Small intestine (tissue), 7 donors: ENCODE data around the gene KBTBD13. TPM values are rescaled to one million over a fixed set of nuclear protein-coding genes. Genes with fewer than 3 reads are reported as not detected.

Experiments used
- DNase-seq, 2 donors: peaks; one replicate each; pipeline versions ENCODE4 v3.0.0 to v3.0.0-alpha.2; 2013
- FAIRE-seq: peaks from 2 replicates; lab custom pipeline; 2012; peaks lifted over from hg19 to GRCh38; lab: Jason Lieb, UNC
- H3K27ac ChIP-seq, 3 donors: one replicate each; pipeline ENCODE4 v1.5.1; 2013; ENCODE audit warnings: low read length in 2 of 3, mild to moderate bottlenecking in 2 of 3, control low read depth in 1 of 3, inconsistent platforms in 1 of 3, low read depth in 1 of 3, moderate library complexity in 1 of 3
- H3K27me3 ChIP-seq, 3 donors: one replicate each; pipeline ENCODE4 v1.6.1; 2013; ENCODE audit warnings: low read length in 3 of 3, inconsistent platforms in 1 of 3; ENCODE audit not compliant: control insufficient read depth in 3 of 3, insufficient read depth in 3 of 3
- H3K36me3 ChIP-seq, 3 donors: one replicate each; pipeline ENCODE4 v1.6.1; 2013; ENCODE audit warnings: low read length in 3 of 3, inconsistent platforms in 1 of 3, low read depth in 1 of 3, mild to moderate bottlenecking in 1 of 3, moderate library complexity in 1 of 3; ENCODE audit not compliant: control insufficient read depth in 3 of 3, insufficient read depth in 2 of 3
- H3K4me1 ChIP-seq, 3 donors: one replicate each; pipeline ENCODE4 v1.6.1; 2013; ENCODE audit warnings: low read length in 2 of 3, inconsistent platforms in 1 of 3, low read depth in 1 of 3, mild to moderate bottlenecking in 1 of 3, moderate library complexity in 1 of 3; ENCODE audit not compliant: control insufficient read depth in 3 of 3, insufficient read depth in 2 of 3
- H3K4me3 ChIP-seq, 3 donors: one replicate each; pipeline ENCODE4 v1.5.1; 2013; ENCODE audit warnings: low read length in 3 of 3, control low read depth in 1 of 3, inconsistent platforms in 1 of 3, low read depth in 1 of 3, mild to moderate bottlenecking in 1 of 3, moderate library complexity in 1 of 3
- H3K9me3 ChIP-seq, 2 donors: one replicate each; pipeline ENCODE4 v1.6.1; 2013; ENCODE audit warnings: low read depth in 1 of 2, low read length in 1 of 2; ENCODE audit not compliant: control insufficient read depth in 2 of 2, insufficient read depth in 1 of 2
- WGBS, 3 donors: extraction: QIAGEN DNeasy Blood & Tissue Kit; methylation state at CpG; one replicate each; pipeline ENCODE4 v1.1.7; 2013; 5-methylcytosine and 5-hydroxymethylcytosine counted together
- polyA plus RNA-seq, 4 donors: library from polyadenylated mRNA; stranded (reverse) in 3 of 4; unstranded in 1 of 4; fragments of 200-250 nt in 3 of 4; fragments of 120-200 nt in 1 of 4; gene quantifications; one replicate each; pipeline versions ENCODE4 v1.2.1 to v1.2.3, GENCODE V29; 2013
- donor health status: healthy with polysubstance abuse.
- donor health status: control.
- donor health status: control.
- donor health status: Bipolar disorder and iron deficiency.
- donor health status: healthy.

The KBTBD13 gene
- polyA plus RNA-seq, 4 donors: 0.03 TPM; not detected in 2

DNA sequence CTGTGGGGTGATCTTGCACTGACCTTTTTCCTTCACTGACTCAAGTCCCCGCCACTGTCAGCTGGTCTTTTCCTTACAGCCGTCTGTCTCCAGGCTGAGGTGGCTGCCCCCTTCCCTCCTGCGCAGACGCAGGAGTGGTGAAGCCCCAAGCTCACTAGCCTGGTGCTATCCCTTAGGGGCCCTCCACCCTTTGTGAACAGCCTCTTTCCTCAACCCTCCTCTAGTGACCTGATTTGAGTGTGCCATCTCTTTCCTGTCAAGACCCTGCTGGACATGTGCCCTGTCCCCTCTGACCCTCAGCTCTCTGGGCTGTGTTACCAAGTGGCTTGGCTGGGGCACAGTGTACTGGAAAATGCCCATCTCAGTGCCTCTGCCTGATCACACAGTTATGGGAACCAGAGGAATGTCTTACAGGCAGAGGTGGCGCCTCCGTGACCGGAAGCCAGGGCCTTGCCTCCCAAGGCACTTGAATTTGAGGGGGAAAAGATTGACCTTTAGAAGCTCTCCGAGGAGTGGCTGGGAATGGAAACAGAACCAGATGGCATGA lies 8.7 kb downstream of the KBTBD13 start:
- H3K27ac ChIP-seq: no peak overlapping the region
- no peak for FAIRE-seq
- 78 to 84% (median 79%) methylated on average over 8 of the region's 8 CpGs for WGBS, 3 donors
- peaks cover 0 to 4% (median 0%) of the 10 kb centered on the region in 3 donors for H3K27me3 ChIP-seq
- H3K4me1 ChIP-seq: peaks cover 0 to 70% (median 21%) of the 10 kb centered on the region in 3 donors
- H3K4me3 ChIP-seq: no peak overlapping the region
- no peak for DNase-seq
- H3K36me3 ChIP-seq: peaks cover 0 to 1% (median 0%) of the 10 kb centered on the region in 3 donors
- no peaks in the 10 kb centered on the region for H3K9me3 ChIP-seq

DNA sequence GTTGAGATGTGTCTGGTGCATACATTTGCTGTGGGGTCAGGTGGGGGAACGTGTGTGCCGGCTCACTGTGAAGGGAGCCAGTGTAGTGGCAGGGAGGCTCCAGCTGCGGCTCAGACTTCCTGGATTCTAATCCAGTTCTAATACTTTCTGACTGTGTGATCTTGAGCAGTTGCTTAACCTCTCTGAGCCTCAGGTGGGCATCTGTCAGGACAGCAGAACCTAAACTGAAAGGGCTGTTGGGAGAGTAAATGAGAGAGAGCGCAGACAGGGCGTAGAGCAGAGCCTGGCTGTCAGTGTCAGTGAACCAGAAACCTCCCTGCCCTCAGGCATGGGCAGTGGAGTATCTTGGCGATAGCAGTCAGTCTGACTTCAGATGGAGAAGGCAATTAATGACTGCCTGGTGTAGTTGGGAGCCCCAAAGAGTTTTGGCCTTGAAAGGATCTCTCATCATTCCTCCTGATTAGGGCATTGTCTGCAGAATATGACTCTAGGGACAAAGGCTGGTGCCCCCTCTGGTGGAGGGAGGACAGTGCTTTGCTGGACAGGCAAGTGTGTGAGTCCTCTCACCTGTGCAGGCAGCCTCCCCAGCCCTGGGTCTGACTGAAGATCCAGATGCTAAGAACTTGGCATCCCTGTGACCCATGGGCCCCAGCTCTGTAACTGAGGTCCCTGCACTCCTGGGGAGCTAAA lies 9.6 kb downstream of the KBTBD13 start:
- H3K4me1 ChIP-seq: peaks cover 0 to 74% (median 21%) of the 10 kb centered on the region in 3 donors
- H3K36me3 ChIP-seq: peaks cover 0 to 4% (median 0%) of the 10 kb centered on the region in 3 donors
- H3K27me3 ChIP-seq: peaks cover 0 to 4% (median 0%) of the 10 kb centered on the region in 3 donors
- H3K4me3 ChIP-seq: no peak overlapping the region
- WGBS, 3 donors: 85 to 91% (median 87%) methylated on average over 6 of the region's 6 CpGs
- no peak overlapping the region for H3K27ac ChIP-seq
- no peak for FAIRE-seq
- DNase-seq: peak; percentile 46 to 63
- H3K9me3 ChIP-seq: no peaks in the 10 kb centered on the region

DNA sequence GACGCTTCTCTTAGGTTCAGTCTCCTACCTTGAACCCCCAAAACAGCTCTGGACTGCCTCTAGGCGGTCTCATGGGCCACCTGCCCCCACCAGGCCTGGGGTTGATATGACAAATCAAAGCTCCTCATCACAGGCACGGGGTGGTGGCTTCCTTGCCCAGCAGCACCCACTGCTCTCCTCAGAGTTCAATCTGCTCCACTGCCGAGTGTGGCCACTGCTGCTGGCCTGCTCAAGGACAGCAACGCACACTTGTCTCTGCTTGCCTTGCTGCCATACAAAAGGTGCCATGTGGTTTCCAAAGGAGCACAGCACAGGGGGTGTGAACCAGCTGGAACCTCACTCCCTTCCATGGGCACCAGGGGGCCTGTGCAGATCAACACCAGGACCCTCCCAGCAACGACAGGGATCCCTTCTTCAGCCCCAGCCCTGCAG lies 10.2 kb downstream of the KBTBD13 start:
- peaks cover 0 to 4% (median 0%) of the 10 kb centered on the region in 3 donors for H3K36me3 ChIP-seq
- H3K4me3 ChIP-seq: no peak overlapping the region
- peaks cover 0 to under 1% (median 0%) of the 10 kb centered on the region in 3 donors for H3K27me3 ChIP-seq
- peaks cover 0 to 73% (median 21%) of the 10 kb centered on the region in 3 donors for H3K4me1 ChIP-seq
- DNase-seq: no peak
- no peaks in the 10 kb centered on the region for H3K9me3 ChIP-seq
- peak overlapping the region in 1 of 3 donors; percentile 91 for H3K27ac ChIP-seq
- no peak for FAIRE-seq
- 62 to 73% (median 71%) methylated on average over 6 of the region's 6 CpGs for WGBS, 3 donors

DNA sequence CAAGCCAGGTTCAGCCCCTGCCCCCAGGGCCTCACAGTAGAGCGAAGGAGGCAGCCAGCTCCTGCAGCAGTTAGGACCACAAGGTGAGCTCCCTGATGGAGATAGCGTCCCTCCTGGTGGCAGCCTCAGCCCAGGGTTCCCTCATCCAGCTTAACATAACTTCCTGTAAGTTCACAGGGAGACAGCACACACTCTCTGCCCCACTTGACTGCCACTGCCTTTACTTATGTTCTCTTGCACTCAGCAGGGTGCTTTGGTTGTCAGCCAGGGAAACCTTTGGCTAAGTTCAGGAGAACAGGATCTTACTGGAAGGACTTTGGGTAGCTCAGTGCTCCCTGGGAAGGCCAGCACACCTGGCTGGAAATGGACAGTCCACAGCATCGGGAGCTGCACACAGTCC lies 10.9 kb downstream of the KBTBD13 start:
- Histone ChIP-seq H3K36me3 (peaks cover 0 to 4% (median 0%) of the 10 kb centered on the region in 3 donors), H3K27ac (peak overlapping the region; percentile 41 to 96 (median 91)), H3K4me1 (peaks cover 0 to 71% (median 21%) of the 10 kb centered on the region in 3 donors), H3K9me3 (no peaks in the 10 kb centered on the region), H3K27me3 (no peaks in the 10 kb centered on the region), H3K4me3 (no peak overlapping the region)
- FAIRE-seq (no peak), DNase-seq (peak; percentile 28 to 32)
- 83 to 88% (median 83%) methylated on average over 3 of the region's 3 CpGs for WGBS, 3 donors

DNA sequence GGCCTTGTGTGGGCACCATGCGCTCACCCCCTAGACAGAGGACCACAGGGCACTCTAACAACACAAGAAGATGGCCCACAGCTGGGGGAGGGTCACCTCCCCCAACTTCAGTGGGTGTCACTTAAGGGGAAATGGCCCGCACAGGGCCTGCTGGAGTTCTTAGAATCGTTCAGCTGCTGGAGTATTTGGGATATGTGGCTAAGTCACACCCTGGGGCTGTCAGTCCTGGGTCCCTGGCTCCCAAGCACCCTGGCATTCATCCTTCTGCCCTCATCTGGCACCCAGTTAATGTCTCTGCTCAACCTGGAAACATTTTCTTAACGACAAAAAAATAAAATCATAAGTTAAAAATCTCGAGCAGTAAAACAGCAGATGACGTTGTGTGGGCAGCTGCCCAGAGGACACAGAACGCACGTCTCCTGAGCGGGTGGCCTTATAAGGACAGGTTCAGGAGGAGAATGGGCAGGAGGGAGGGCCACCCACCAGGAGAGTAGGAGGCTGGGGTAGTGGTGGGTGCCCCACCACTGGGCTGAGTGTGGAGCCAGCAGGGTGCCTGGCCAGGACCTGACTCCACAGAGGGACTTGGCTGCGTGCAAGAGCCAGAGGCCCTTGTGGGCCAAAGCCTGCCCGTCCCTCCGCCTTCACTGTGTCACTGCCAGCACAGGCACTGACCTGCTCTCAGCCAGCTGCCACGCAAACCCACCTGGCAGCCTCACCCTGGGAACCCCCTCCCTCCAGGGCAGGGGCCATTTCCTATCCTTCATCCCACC lies 11.5 kb downstream of the KBTBD13 start:
- Histone ChIP-seq H3K36me3 (peaks cover 0 to 8% (median 0%) of the 10 kb centered on the region in 3 donors), H3K27ac (peak overlapping the region; percentile 83 to 96 (median 91)), H3K27me3 (no peaks in the 10 kb centered on the region), H3K9me3 (no peaks in the 10 kb centered on the region), H3K4me1 (peaks cover 0 to 71% (median 21%) of the 10 kb centered on the region in 3 donors), H3K4me3 (no peak overlapping the region)
- DNase-seq: peak; percentile 52 to 54
- 33 to 60% (median 47%) methylated on average over 13 of the region's 13 CpGs for WGBS, 3 donors
- FAIRE-seq: no peak

DNA sequence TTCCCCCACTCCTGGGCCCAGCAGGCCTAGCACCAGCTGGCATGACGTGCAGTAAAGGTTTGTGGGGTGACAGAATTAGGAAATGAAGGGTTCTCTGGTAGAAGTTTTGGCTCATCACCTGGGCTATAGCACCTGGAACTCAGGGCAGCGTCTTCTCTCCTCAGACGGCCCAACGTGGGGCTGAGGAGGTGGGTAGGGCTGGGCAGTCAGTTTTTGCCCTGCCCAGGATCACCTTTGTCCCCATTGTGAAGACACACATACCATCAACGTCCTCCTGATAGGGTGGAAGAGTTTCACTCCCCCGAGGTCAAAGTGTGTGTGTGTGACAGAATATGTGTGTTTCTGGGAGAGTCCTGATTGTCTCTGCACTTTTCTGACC lies 12.1 kb downstream of the KBTBD13 start:
- peak; percentile 91 to 97 for DNase-seq
- FAIRE-seq: no peak
- peak overlapping the region; percentile 83 to 96 (median 91) for H3K27ac ChIP-seq
- peaks cover 0 to 72% (median 21%) of the 10 kb centered on the region in 3 donors for H3K4me1 ChIP-seq
- 13 to 45% (median 36%) methylated on average over 6 of the region's 6 CpGs for WGBS, 3 donors
- H3K27me3 ChIP-seq: no peaks in the 10 kb centered on the region
- no peaks in the 10 kb centered on the region for H3K9me3 ChIP-seq
- no peak overlapping the region for H3K4me3 ChIP-seq
- peaks cover 0 to 12% (median 0%) of the 10 kb centered on the region in 3 donors for H3K36me3 ChIP-seq

DNA sequence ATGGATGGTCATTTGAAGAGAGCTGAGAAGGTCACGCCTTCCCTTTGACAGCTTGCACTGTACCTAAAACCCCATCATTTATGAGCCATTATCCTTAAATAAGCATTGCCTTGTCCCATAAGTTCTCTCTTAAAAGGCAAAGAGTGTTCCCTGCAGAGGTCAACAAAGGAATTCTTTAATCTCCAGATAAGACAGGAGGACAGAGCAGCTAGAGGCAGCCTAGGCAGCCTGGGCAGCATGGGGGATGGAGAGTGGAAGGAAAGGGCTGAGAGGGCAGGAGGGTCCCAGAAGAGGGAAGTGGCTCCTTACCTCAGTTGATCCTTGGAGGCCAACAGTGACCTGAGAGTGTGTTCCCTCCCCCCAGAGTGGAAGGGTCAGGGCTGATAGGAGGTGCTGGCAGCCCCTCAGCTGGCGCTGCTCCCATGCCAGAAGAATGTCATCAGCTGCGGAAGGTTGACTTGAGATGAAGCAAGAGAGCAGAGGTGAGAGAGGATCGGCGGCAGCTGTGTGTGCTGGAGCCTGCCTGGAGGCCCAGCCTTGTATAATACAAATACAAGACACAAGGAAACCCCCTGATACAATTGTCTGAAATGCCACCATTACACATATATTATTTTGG lies 12.8 kb downstream of the KBTBD13 start:
- 29 to 55% (median 47%) methylated on average over 5 of the region's 5 CpGs for WGBS, 3 donors
- Histone ChIP-seq H3K9me3 (no peaks in the 10 kb centered on the region), H3K4me3 (no peak overlapping the region), H3K27me3 (no peaks in the 10 kb centered on the region), H3K27ac (peak overlapping the region; percentile 83 to 91 (median 89)), H3K4me1 (peaks cover 0 to 74% (median 22%) of the 10 kb centered on the region in 3 donors), H3K36me3 (peaks cover 0 to 15% (median 0%) of the 10 kb centered on the region in 3 donors)
- no peak for FAIRE-seq
- peak; percentile 69 to 85 for DNase-seq
